A673 (cell line): ENCODE data around the gene FAM72C.
"Not testable (repeated sequence)": the region's sequence is repeated elsewhere in the genome, so short reads cannot be mapped to it uniquely, and the experiment has no call there.

ENCODE experiments used
- CTCF ChIP-seq: fragments of 300-800, 200-600 bp; sonication (generic); conservative IDR thresholded peaks from 2 replicates; pipeline ENCODE4 v1.5.1; 2017; ENCODE audit warnings: low read depth, mild to moderate bottlenecking, antibody characterized with exemption, low read length, moderate library complexity, mixed read lengths
- EZH2 ChIP-seq: fragments of 200-600 bp; sonication (generic); IDR thresholded peaks from 2 replicates; pipeline ENCODE4 v1.6.1; 2017; ENCODE audit warnings: borderline replicate concordance, low read depth, mild to moderate bottlenecking, mixed read lengths, antibody characterized with exemption, low read length; ENCODE audit not compliant: poor library complexity, severe bottlenecking

GRCh38 chr1:143974416-143974815, 2.6 kb upstream of the FAM72C start:
- not testable (repeated sequence) for TF ChIP-seq CTCF, EZH2
